Neural cell (in vitro differentiated cells): ENCODE results near the gene PRND.

Experiments used
- CTCF ChIP-seq: fragments of 450-650 bp; IDR thresholded peaks from 2 replicates; pipeline ENCODE4 v1.5.1; 2014; ENCODE audit warnings: antibody characterized with exemption, mild to moderate bottlenecking, moderate library complexity; ENCODE audit not compliant: poor library complexity, severe bottlenecking
- EP300 ChIP-seq: fragments of 450-650 bp; conservative IDR thresholded peaks from 2 replicates; pipeline ENCODE4 v1.6.1; 2014; ENCODE audit warnings: antibody characterized with exemption, mild to moderate bottlenecking, moderate library complexity; ENCODE audit not compliant: poor library complexity, severe bottlenecking
- EZH2 ChIP-seq: fragments of 200-600, 300-800 bp; shearing (Covaris generic), sonication (generic); IDR thresholded peaks from 2 replicates; pipeline ENCODE4 v1.6.1; 2014; ENCODE audit warnings: antibody characterized with exemption, low read length, borderline replicate concordance, mild to moderate bottlenecking; ENCODE audit not compliant: insufficient read depth, poor library complexity, severe bottlenecking
- MXI1 ChIP-seq: fragments of 450-650 bp; conservative IDR thresholded peaks from 2 replicates; pipeline ENCODE4 v1.6.1; 2014; ENCODE audit warnings: antibody characterized with exemption, mild to moderate bottlenecking; ENCODE audit not compliant: poor library complexity, severe bottlenecking
- POLR2AphosphoS5 ChIP-seq: IDR thresholded peaks from 2 replicates; pipeline ENCODE4 v1.6.1; 2012
- RAD21 ChIP-seq: fragments of 450-650 bp; conservative IDR thresholded peaks from 2 replicates; pipeline ENCODE4 v1.6.1; 2014; ENCODE audit warnings: antibody characterized with exemption, mild to moderate bottlenecking, moderate library complexity
- SMC3 ChIP-seq: fragments of 450-650 bp; conservative IDR thresholded peaks from 2 replicates; pipeline ENCODE4 v1.6.1; 2014; ENCODE audit warnings: antibody characterized with exemption, mild to moderate bottlenecking, moderate library complexity; ENCODE audit not compliant: poor library complexity
- TAF1 ChIP-seq: IDR thresholded peaks from 2 replicates; pipeline ENCODE4 v1.6.1; 2012; ENCODE audit warnings: low read depth

GRCh38 chr20:4702562-4703280 is 19.0 kb upstream of the PRND start:
- TF ChIP-seq RAD21 (no peak), EZH2 (no peak), SMC3 (no peak), EP300 (no peak), TAF1 (no peak), CTCF (no peak), POLR2AphosphoS5 (no peak), MXI1 (no peak)
